HepG2 (cell line): ENCODE data around the gene TACC3. TPM values are rescaled to one million over a fixed set of nuclear protein-coding genes. Genes with fewer than 3 reads are reported as not detected.

Source experiments
- ATF7 ChIP-seq, 2 experiments: fragments of 450-650 bp in 1 of 2; sonication (generic) in 1 of 2; formaldehyde crosslinking in 1 of 2; IDR thresholded peaks; 2 replicates each; pipeline versions ENCODE4 v1.4.0 to v1.6.1; 2016 to 2020; ENCODE audit warnings: antibody characterized with exemption in 1 of 2, mild to moderate bottlenecking in 1 of 2, missing genetic modification reagents in 1 of 2
- CHD4 ChIP-seq: fragments of 200-600 bp; sonication (generic); IDR thresholded peaks from 2 replicates; pipeline ENCODE4 v1.7.0; 2017; ENCODE audit warnings: mild to moderate bottlenecking, low read length, borderline replicate concordance
- DBP ChIP-seq: sonication (generic); formaldehyde crosslinking; IDR thresholded peaks from 2 replicates; pipeline ENCODE4 v1.4.0; 2020; ENCODE audit warnings: missing genetic modification reagents; ENCODE audit errors: not compliant biosample characterization
- DDIT3 ChIP-seq: sonication (generic); formaldehyde crosslinking; IDR thresholded peaks from 2 replicates; pipeline ENCODE4 v1.4.0; 2020; ENCODE audit warnings: mild to moderate bottlenecking, missing genetic modification reagents
- FOXA3 ChIP-seq: IDR thresholded peaks from 2 replicates; pipeline ENCODE4 v1.6.1; 2016; ENCODE audit warnings: missing genetic modification reagents, missing compliant biosample characterization
- GABPB1 ChIP-seq: IDR thresholded peaks from 2 replicates; pipeline ENCODE4 v1.6.1; 2016; ENCODE audit warnings: mild to moderate bottlenecking, missing genetic modification reagents, moderate library complexity, missing compliant biosample characterization
- HOXA5 ChIP-seq: sonication (generic); formaldehyde crosslinking; IDR thresholded peaks from 2 replicates; pipeline ENCODE4 v1.4.0; 2020; ENCODE audit warnings: missing genetic modification reagents
- JDP2 ChIP-seq: sonication (generic); formaldehyde crosslinking; IDR thresholded peaks from 2 replicates; pipeline ENCODE4 v1.8.1; 2022; ENCODE audit warnings: missing genetic modification reagents, borderline replicate concordance
- MIER3 ChIP-seq: IDR thresholded peaks from 2 replicates; pipeline ENCODE4 v1.6.1; 2016; ENCODE audit warnings: missing compliant biosample characterization, borderline replicate concordance
- NFE2 ChIP-seq: sonication (generic); formaldehyde crosslinking; IDR thresholded peaks from 2 replicates; pipeline ENCODE4 v1.4.0; 2020; ENCODE audit warnings: missing genetic modification reagents
- NPAS2 ChIP-seq: sonication (generic); formaldehyde crosslinking; IDR thresholded peaks from 2 replicates; pipeline ENCODE4 v1.8.0; 2022; ENCODE audit warnings: mild to moderate bottlenecking, missing genetic modification reagents, borderline replicate concordance
- PBX2 ChIP-seq: IDR thresholded peaks from 2 replicates; pipeline ENCODE4 v1.6.1; 2016; ENCODE audit warnings: control low read depth
- POLR2AphosphoS5 ChIP-seq: IDR thresholded peaks from 2 replicates; pipeline ENCODE4 v1.6.1; 2012; ENCODE audit warnings: low read depth, low read length
- RAD21 ChIP-seq: fragments of 450-650 bp; formaldehyde crosslinking; IDR thresholded peaks from 2 replicates; pipeline ENCODE4 v1.5.0; 2020; ENCODE audit warnings: mild to moderate bottlenecking
- SNAPC4 ChIP-seq: sonication (generic); formaldehyde crosslinking; IDR thresholded peaks from 2 replicates; pipeline ENCODE4 v1.4.0; 2020; ENCODE audit warnings: mild to moderate bottlenecking, missing genetic modification reagents
- SP4 ChIP-seq: sonication (generic); formaldehyde crosslinking; IDR thresholded peaks from 2 replicates; pipeline ENCODE4 v1.8.1; 2023; ENCODE audit warnings: mild to moderate bottlenecking, missing genetic modification reagents
- STAT5B ChIP-seq: sonication (generic); formaldehyde crosslinking; IDR thresholded peaks from 2 replicates; pipeline ENCODE4 v1.4.0; 2020; ENCODE audit warnings: missing genetic modification reagents
- TMF1 ChIP-seq: sonication (generic); formaldehyde crosslinking; IDR thresholded peaks from 2 replicates; pipeline ENCODE4 v1.8.1; 2022; ENCODE audit warnings: low read depth, missing genetic modification reagents
- ZNF24 ChIP-seq: fragments of 450-650 bp; IDR thresholded peaks from 2 replicates; pipeline ENCODE4 v1.6.1; 2017; ENCODE audit warnings: antibody characterized with exemption, mild to moderate bottlenecking
- ZNF296 ChIP-seq: sonication (generic); formaldehyde crosslinking; conservative IDR thresholded peaks from 2 replicates; pipeline ENCODE4 v1.5.0; 2020; ENCODE audit warnings: mild to moderate bottlenecking, missing genetic modification reagents
- ZNF333 ChIP-seq: sonication (generic); formaldehyde crosslinking; IDR thresholded peaks from 2 replicates; pipeline ENCODE4 v1.4.0; 2020; ENCODE audit warnings: mild to moderate bottlenecking, missing genetic modification reagents, borderline replicate concordance
- ZNF549 ChIP-seq: sonication (generic); formaldehyde crosslinking; IDR thresholded peaks from 2 replicates; pipeline ENCODE4 v1.5.0; 2020; ENCODE audit warnings: missing genetic modification reagents
- ZNF598 ChIP-seq: sonication (generic); formaldehyde crosslinking; IDR thresholded peaks from 2 replicates; pipeline ENCODE4 v1.5.1; 2020; ENCODE audit warnings: mild to moderate bottlenecking, missing genetic modification reagents, borderline replicate concordance
- ZNF777 ChIP-seq: sonication (generic); formaldehyde crosslinking; IDR thresholded peaks from 2 replicates; pipeline ENCODE4 v1.4.0; 2020; ENCODE audit warnings: missing genetic modification reagents
- ZSCAN22 ChIP-seq: sonication (generic); formaldehyde crosslinking; IDR thresholded peaks from 2 replicates; pipeline ENCODE4 v1.4.0; 2020; ENCODE audit warnings: mild to moderate bottlenecking, missing genetic modification reagents
- ZSCAN31 ChIP-seq: sonication (generic); formaldehyde crosslinking; IDR thresholded peaks from 2 replicates; pipeline ENCODE4 v1.5.0; 2020; ENCODE audit warnings: low read depth, mild to moderate bottlenecking, missing genetic modification reagents
- polyA plus RNA-seq, 8 experiments: library from polyadenylated mRNA; depleted of rRNA in 3 of 8; stranded (reverse) in 7 of 8; unstranded in 1 of 8; fragments of >200 nt; fragmentation: Illumina TruSeq in 4 of 8; extraction: Trizol in 4 of 8; gene quantifications; 2 replicates each; pipeline versions ENCODE4 v1.2.1 to v1.2.3, GENCODE V29; 2011 to 2016; ENCODE audit warnings: low read depth in 4 of 8, missing spikeins in 1 of 8, mixed read lengths in 1 of 8; ENCODE audit not compliant: insufficient read depth in 1 of 8
- total RNA-seq, 5 experiments: library from RNA; depleted of rRNA; stranded (reverse); fragments of >200 nt; fragmentation: Illumina TruSeq; extraction: Trizol; gene quantifications; 2 replicates each; pipeline ENCODE4 v1.2.3, GENCODE V29; 2016; ENCODE audit warnings: low read depth in 1 of 5

TACC3 gene
- total and polyA plus RNA-seq, 2 of the 13 experiments (the other 11 are each of a cell fraction or from before 2014, with no cell fraction given) = 20.3 to 21.2 TPM

GRCh38 chr4:1759818-1760223 lies 38.5 kb downstream of the TACC3 start (continued):
- TF ChIP-seq ZNF296 (CRISPR knock-in tag) (0 out of 2 replicates have a peak, but pooled peaks have one; percentile 31), DDIT3 (CRISPR knock-in tag) (no peak), ZNF24 (no peak), RAD21 (CRISPR knock-in tag) (peak; percentile 24; the same call in 1 of the 2 replicates), STAT5B (no peak), MIER3 (no peak), ATF7 (IDR thresholded peaks at IDR 0.05) (no peak), ATF7 (CRISPR knock-in tag; IDR thresholded peaks at IDR 0.05) (no peak; the same call in 1 of the 2 replicates), SP4 (CRISPR knock-in tag) (peak; percentile 57; the same call in 1 of the 2 replicates), ZNF333 (CRISPR knock-in tag) (no peak), GABPB1 (CRISPR knock-in tag) (no peak), ZNF777 (CRISPR knock-in tag) (no peak), HOXA5 (CRISPR knock-in tag) (no peak), ZSCAN22 (no peak), SNAPC4 (CRISPR knock-in tag) (no peak), FOXA3 (CRISPR knock-in tag) (no peak), POLR2AphosphoS5 (no peak), PBX2 (CRISPR knock-in tag) (no peak), JDP2 (no peak), ZSCAN31 (0 out of 2 replicates have a peak, but pooled peaks have one; percentile 17), NFE2 (CRISPR knock-in tag) (no peak), CHD4 (no peak), TMF1 (no peak), ZNF549 (CRISPR knock-in tag) (no peak), DBP (CRISPR knock-in tag) (no peak), ZNF598 (CRISPR knock-in tag) (no peak), NPAS2 (no peak)
